ENCODE data around the gene FKBP6.

GRCh38 chr7:73303546-73303945 is 24.4 kb upstream of the FKBP6 start:
- TF ChIP-seq, protein P1, sequence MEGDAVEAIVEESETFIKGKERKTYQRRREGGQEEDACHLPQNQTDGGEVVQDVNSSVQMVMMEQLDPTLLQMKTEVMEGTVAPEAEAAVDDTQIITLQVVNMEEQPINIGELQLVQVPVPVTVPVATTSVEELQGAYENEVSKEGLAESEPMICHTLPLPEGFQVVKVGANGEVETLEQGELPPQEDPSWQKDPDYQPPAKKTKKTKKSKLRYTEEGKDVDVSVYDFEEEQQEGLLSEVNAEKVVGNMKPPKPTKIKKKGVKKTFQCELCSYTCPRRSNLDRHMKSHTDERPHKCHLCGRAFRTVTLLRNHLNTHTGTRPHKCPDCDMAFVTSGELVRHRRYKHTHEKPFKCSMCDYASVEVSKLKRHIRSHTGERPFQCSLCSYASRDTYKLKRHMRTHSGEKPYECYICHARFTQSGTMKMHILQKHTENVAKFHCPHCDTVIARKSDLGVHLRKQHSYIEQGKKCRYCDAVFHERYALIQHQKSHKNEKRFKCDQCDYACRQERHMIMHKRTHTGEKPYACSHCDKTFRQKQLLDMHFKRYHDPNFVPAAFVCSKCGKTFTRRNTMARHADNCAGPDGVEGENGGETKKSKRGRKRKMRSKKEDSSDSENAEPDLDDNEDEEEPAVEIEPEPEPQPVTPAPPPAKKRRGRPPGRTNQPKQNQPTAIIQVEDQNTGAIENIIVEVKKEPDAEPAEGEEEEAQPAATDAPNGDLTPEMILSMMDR (IDR thresholded peaks at IDR 0.05; ENCODE audit: insufficient read depth, low read length, poor library complexity, severe bottlenecking) = no peak
- no peak for TF ChIP-seq EZH2phosphoT487 (conservative IDR thresholded peaks at IDR 0.05; ENCODE audit: low read length)

Data from SU-DHL-6 (cell line).